Activated CD4-positive, alpha-beta T cell treated with anti-CD3 and anti-CD28 coated beads, Interleukin-2, amount 10 ng/mL, durations not matched to agents 7 days and 5 days (primary cell): ENCODE results near the gene SOX15. TPM values are rescaled to one million over a fixed set of nuclear protein-coding genes. Genes with fewer than 3 reads are reported as not detected.

Source experiments
- CTCF ChIA-PET: fragments of 350-600 bp; sonication (Branson Sonifier 250); formaldehyde crosslinking; loops from one replicate; lab custom pipeline; 2021; ENCODE audit warnings: antibody characterized with exemption; lab: Charles Lee
- POLR2A ChIA-PET: fragments of 350-600 bp; sonication (Branson Sonifier 250); formaldehyde crosslinking; loops from one replicate; lab custom pipeline; 2021; ENCODE audit warnings: antibody characterized with exemption; lab: Charles Lee
- DNase-seq: peaks from one replicate; pipeline ENCODE4 v3.0.0-alpha.2; 2020
- H3K27ac Mint-ChIP-seq: one replicate; pipeline ENCODE4 v1.8.0; 2021; ENCODE audit warnings: mild to moderate bottlenecking, moderate library complexity, mixed read lengths
- H3K27me3 Mint-ChIP-seq: one replicate; pipeline ENCODE4 v1.8.0; 2021; ENCODE audit warnings: mixed read lengths
- H3K36me3 Mint-ChIP-seq: one replicate; pipeline ENCODE4 v1.8.0; 2021; ENCODE audit warnings: low read depth, mixed read lengths
- H3K4me1 Mint-ChIP-seq: one replicate; pipeline ENCODE4 v1.8.0; 2021; ENCODE audit warnings: mixed read lengths
- H3K4me3 Mint-ChIP-seq: one replicate; pipeline ENCODE4 v1.8.0; 2021; ENCODE audit warnings: mild to moderate bottlenecking, moderate library complexity, mixed read lengths
- H3K9me3 Mint-ChIP-seq: one replicate; pipeline ENCODE4 v1.8.0; 2021; ENCODE audit warnings: mixed read lengths
- total RNA-seq, 2 experiments: library from RNA; stranded (reverse); gene quantifications; one replicate each; pipeline ENCODE4 v1.2.3, GENCODE V29; 2021

SOX15 gene
- total RNA-seq, 2 experiments from 2014 or later = 0.57 to 0.71 TPM

DNA sequence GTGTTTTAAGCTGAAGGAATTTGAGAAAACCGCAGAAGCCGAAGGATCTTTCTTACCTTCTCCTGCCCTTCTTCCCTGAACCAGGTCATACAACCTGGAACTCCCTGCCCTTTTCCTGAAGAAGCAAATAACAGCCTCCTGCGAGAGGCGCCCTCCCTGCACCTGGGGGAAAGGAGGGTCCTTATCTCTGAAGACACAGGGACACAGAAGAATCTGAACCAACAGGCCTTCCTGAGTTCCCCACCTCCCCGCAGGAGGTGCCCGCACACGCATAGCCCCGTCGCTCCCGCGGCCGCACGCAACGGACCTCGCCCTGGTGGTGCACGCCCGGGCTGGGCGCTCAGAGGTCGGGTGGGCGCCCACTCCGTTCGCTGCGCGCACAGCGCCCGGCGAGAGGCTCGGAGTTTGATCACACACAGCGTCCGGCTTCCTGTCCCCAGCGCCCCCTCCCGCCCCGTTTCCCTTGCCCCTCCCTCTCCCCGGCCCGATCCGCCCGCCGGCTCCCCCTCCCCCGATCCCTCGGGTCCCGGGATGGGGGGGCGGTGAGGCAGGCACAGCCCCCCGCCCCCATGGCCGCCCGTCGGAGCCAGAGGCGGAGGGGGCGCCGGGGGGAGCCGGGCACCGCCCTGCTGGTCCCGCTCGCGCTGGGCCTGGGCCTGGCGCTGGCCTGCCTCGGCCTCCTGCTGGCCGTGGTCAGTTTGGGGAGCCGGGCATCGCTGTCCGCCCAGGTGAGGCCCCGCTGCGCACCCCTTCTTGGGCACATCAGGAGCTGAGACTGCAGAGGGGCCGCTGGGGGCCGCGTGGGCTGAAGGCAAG is 41.1 kb downstream of the SOX15 start, which contains the start of gene TNFSF12:
Gene TNFSF12, plus strand, starts transcription at position 474 of the 816 bp plus-strand sequence. Its CDS starts 96 bp downstream, at position 570.
- peaks cover 55% of the 10 kb centered on the region for H3K4me1 Mint-ChIP-seq
- ChIA-PET CTCF (interaction anchor here (1.2 to 6.0 kb wide), 5 partner anchors 10 to 255 kb away, joined by 3 to 38 read pairs (median 4); partner anchors contain the start of genes SENP3 and TNFSF13), POLR2A (no interaction called here)
- DNase-seq = peak; percentile 69
- H3K4me3 Mint-ChIP-seq = peak within 1 kb of the TSS; percentile 86
- H3K9me3 Mint-ChIP-seq = no peaks in the 10 kb centered on the region
- H3K36me3 Mint-ChIP-seq = peaks cover 32% of the 10 kb centered on the region
- H3K27ac Mint-ChIP-seq = peak within 1 kb of the TSS; percentile 90
- H3K27me3 Mint-ChIP-seq = peaks cover 2% of the 10 kb centered on the region

DNA sequence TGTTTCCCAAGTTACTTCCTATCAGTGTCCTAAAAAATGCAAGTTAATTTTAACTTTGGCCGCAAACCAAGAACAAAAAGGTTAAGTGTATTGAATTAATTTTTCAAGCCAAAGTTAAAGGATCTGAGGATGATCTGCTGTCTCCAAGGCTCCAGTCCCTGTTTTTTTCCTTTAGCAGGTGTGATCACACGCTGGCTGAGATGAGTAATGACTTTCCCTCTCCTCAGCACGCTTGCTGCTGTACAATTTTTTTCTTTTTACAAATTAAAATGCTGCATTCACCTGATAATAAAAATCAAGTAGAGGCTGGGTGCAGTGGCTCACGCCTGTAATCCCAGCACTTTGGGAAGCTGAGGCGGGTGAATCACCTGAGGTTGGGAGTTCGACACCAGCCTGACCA is 45.0 kb downstream of the SOX15 start:
- peaks cover 5% of the 10 kb centered on the region for H3K36me3 Mint-ChIP-seq
- ChIA-PET CTCF (interaction anchor here (6.0 kb wide), 1 partner anchor 16 kb away, joined by 38 read pairs; the partner anchor contains the start of gene SENP3), POLR2A (no interaction called here)
- no peak for DNase-seq
- H3K4me3 Mint-ChIP-seq = no peak overlapping the region
- no peak overlapping the region for H3K27ac Mint-ChIP-seq
- H3K4me1 Mint-ChIP-seq = peaks cover 17% of the 10 kb centered on the region
- H3K27me3 Mint-ChIP-seq = peaks cover 9% of the 10 kb centered on the region
- no peaks in the 10 kb centered on the region for H3K9me3 Mint-ChIP-seq

GRCh38 chr17:7541074-7541621 is 48.7 kb downstream of the SOX15 start:
- H3K36me3 Mint-ChIP-seq = peaks cover 5% of the 10 kb centered on the region
- peaks cover 13% of the 10 kb centered on the region for H3K9me3 Mint-ChIP-seq
- no peak overlapping the region for H3K4me3 Mint-ChIP-seq
- CTCF ChIA-PET = interaction anchor here (0.6 to 1.2 kb wide), 4 partner anchors 19 to 104 kb away, joined by 3 to 5 read pairs (median 3); no protein-coding TSS in a partner anchor
- no peak overlapping the region for H3K27ac Mint-ChIP-seq
- POLR2A ChIA-PET = no interaction called here
- H3K27me3 Mint-ChIP-seq = peaks cover 9% of the 10 kb centered on the region
- H3K4me1 Mint-ChIP-seq = no peaks in the 10 kb centered on the region
- DNase-seq = no peak

DNA sequence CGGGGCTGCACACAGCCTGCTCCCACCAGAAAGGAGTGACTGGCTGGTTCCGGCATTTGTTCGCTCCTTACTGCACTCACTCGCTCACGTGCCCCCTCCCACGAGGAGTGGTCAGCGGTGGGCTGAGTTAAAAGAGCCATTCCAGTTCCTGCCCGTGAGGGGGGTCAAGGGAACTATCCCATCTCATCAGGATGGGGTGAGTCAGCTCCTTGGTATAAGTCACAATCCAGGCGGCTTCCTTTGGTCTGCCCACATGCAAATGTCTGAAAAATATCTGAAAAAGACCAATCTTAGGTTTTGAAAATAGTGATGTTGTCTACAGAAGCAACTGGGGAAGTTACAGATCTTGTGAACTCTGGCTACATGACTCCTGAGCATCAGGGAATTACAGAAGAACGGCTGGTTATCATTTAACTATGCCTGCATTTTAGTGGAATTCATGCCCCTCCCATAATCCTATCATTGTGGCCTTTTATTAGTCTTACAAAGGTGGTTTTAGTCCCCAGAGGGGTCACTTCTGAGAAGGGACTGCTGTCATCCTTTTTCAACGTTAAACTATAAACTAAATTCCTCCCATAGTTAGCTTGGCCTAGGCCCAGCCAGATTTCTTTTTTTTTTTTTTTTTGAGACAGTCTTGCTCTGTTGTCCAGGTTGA is 50.9 kb downstream of the SOX15 start:
- H3K27ac Mint-ChIP-seq = no peak overlapping the region
- H3K36me3 Mint-ChIP-seq = peaks cover 5% of the 10 kb centered on the region
- no peaks in the 10 kb centered on the region for H3K4me1 Mint-ChIP-seq
- POLR2A ChIA-PET = no interaction called here
- H3K9me3 Mint-ChIP-seq = peaks cover 13% of the 10 kb centered on the region
- CTCF ChIA-PET = no interaction called here
- peaks cover 9% of the 10 kb centered on the region for H3K27me3 Mint-ChIP-seq
- no peak for DNase-seq
- no peak overlapping the region for H3K4me3 Mint-ChIP-seq

Other genes starting within 250 kb of the SOX15 start
- gene KCTD11, start 237.9 kb downstream of the SOX15 start, total RNA-seq = 10 to 100 TPM; 11.2 to 12.5 TPM
- under 1 TPM in 1 of 2 experiments, not detected in 1; 0.23 TPM for gene TMEM95, start 234.9 kb downstream of the SOX15 start, total RNA-seq
- gene TNK1, start 209.0 kb downstream of the SOX15 start, total RNA-seq = 1 to 10 TPM; 1.5 to 2.1 TPM
- gene PLSCR3, start 195.6 kb downstream of the SOX15 start, total RNA-seq = 100 to 1,000 TPM; 151 to 161 TPM
- 10 to 100 TPM; 47.2 to 48.3 TPM for gene TMEM256, start 186.0 kb downstream of the SOX15 start, total RNA-seq
- gene NLGN2, start 182.2 kb downstream of the SOX15 start, total RNA-seq = 1 to 10 TPM in 1 of 2 experiments, under 1 TPM in 1; 0.89 to 1.4 TPM
- gene SPEM1, start 169.8 kb downstream of the SOX15 start, total RNA-seq = not detected
- gene SPEM2, start 164.5 kb downstream of the SOX15 start, total RNA-seq = not detected
- not detected for gene SPEM3, start 161.2 kb downstream of the SOX15 start, total RNA-seq
- gene TMEM102, start 154.7 kb downstream of the SOX15 start, total RNA-seq = 10 to 100 TPM; 16.7 to 18.1 TPM
- 1 to 10 TPM; 6.8 to 9.4 TPM for gene FGF11, start 150.6 kb downstream of the SOX15 start, total RNA-seq
- 10 to 100 TPM; 18.8 to 19.2 TPM for gene CHRNB1, start 145.0 kb downstream of the SOX15 start, total RNA-seq
- gene ZBTB4, start 110.5 kb downstream of the SOX15 start, total RNA-seq = 10 to 100 TPM; 25.8 to 28.4 TPM
- not detected for gene SLC35G6, start 108.6 kb downstream of the SOX15 start, total RNA-seq
- 100 to 1,000 TPM; 175 to 201 TPM for gene POLR2A, start 105.7 kb downstream of the SOX15 start, total RNA-seq
- gene TNFSF12, start 41.0 kb downstream of the SOX15 start, total RNA-seq = 10 to 100 TPM; 79.6 to 82.5 TPM
- gene TNFSF13, start 31.3 kb downstream of the SOX15 start, total RNA-seq = 1 to 10 TPM; 3.8 to 4.0 TPM
- gene SENP3, start 28.2 kb downstream of the SOX15 start, total RNA-seq = 10 to 100 TPM; 51.8 to 53.0 TPM
- 1 to 10 TPM; 3.8 to 4.4 TPM for gene CD68, start 10.5 kb downstream of the SOX15 start, total RNA-seq
- 10 to 100 TPM; 62.3 to 81.7 TPM for gene MPDU1, start 6.2 kb downstream of the SOX15 start, total RNA-seq
- 10 to 100 TPM; 27.5 to 28.8 TPM for gene FXR2, start 24.8 kb upstream of the SOX15 start, total RNA-seq
- 10 to 100 TPM; 18.5 to 23.6 TPM for gene SAT2, start 37.7 kb upstream of the SOX15 start, total RNA-seq
- gene SHBG, start 40.0 kb upstream of the SOX15 start, total RNA-seq = not detected
- under 1 TPM in 1 of 2 experiments, not detected in 1; 0.08 TPM for gene ATP1B2, start 60.8 kb upstream of the SOX15 start, total RNA-seq
- gene TP53, start 97.4 kb upstream of the SOX15 start, total RNA-seq = 100 to 1,000 TPM; 154 to 182 TPM
- 10 to 100 TPM; 22.6 to 24.2 TPM for gene WRAP53, start 98.4 kb upstream of the SOX15 start, total RNA-seq
- not detected for gene EFNB3, start 115.1 kb upstream of the SOX15 start, total RNA-seq
- not detected for gene DNAH2, start 127.7 kb upstream of the SOX15 start, total RNA-seq
- gene KDM6B, start 244.1 kb upstream of the SOX15 start, total RNA-seq = 10 to 100 TPM; 12.3 to 12.8 TPM